HG03196 (cell line): Measurements from ENCODE around the gene COBLL1.
A peak's percentile ranks its signal among the peaks of the same experiment; 100 is the strongest.
"Not testable (repeated sequence)": the region's sequence is repeated elsewhere in the genome, so short reads cannot be mapped to it uniquely, and the experiment has no call there.

ENCODE experiments used
- ATAC-seq: cut with Tn5 transposase; IDR thresholded peaks from one replicate; pipeline ENCODE4 v1.9.1; 2021; ENCODE audit not compliant: unreplicated experiment

COBLL1 gene

GRCh38 chr2:164859906-164860693 is 18.5 kb upstream of the COBLL1 start:
- ATAC-seq: not testable (repeated sequence)

GRCh38 chr2:164859251-164859818 is 17.7 kb upstream of the COBLL1 start:
- no peak for ATAC-seq

GRCh38 chr2:164852086-164852485 is 10.5 kb upstream of the COBLL1 start:
- ATAC-seq: no peak

GRCh38 chr2:164850235-164850634 is 8.6 kb upstream of the COBLL1 start:
- ATAC-seq: no peak

- no peak for ATAC-seq
These were observed 7.9 kb upstream of the COBLL1 start for GRCh38 chr2:164849506-164849905.

GRCh38 chr2:164847981-164848741 is 6.5 kb upstream of the COBLL1 start:
- ATAC-seq: no peak

GRCh38 chr2:164847291-164847690 is 5.7 kb upstream of the COBLL1 start:
- ATAC-seq: no peak

GRCh38 chr2:164846276-164846675 is 4.7 kb upstream of the COBLL1 start:
- ATAC-seq: no peak

GRCh38 chr2:164843346-164843911 is 1.8 kb upstream of the COBLL1 start:
- no peak for ATAC-seq

GRCh38 chr2:164842624-164842966 is 972 bp upstream of the COBLL1 start:
- ATAC-seq: no peak

- ATAC-seq: peak; percentile 42
These were observed 499 bp downstream of the COBLL1 start for GRCh38 chr2:164840930-164841718.

GRCh38 chr2:164840458-164840929 is 1.1 kb downstream of the COBLL1 start:
- ATAC-seq: no peak

GRCh38 chr2:164839914-164840457 is 1.6 kb downstream of the COBLL1 start:
- no peak for ATAC-seq

- ATAC-seq: no peak
These were observed 3.8 kb downstream of the COBLL1 start for GRCh38 chr2:164837807-164838206.

GRCh38 chr2:164836907-164837306 is 4.7 kb downstream of the COBLL1 start:
- no peak for ATAC-seq

- peak; percentile 58 for ATAC-seq
These were observed 6.3 kb downstream of the COBLL1 start for GRCh38 chr2:164835302-164835701.

GRCh38 chr2:164831887-164832286 is 9.7 kb downstream of the COBLL1 start:
- no peak for ATAC-seq

- no peak for ATAC-seq
These were observed 10.4 kb downstream of the COBLL1 start for GRCh38 chr2:164831180-164831579.

GRCh38 chr2:164826293-164827243 is 15.1 kb downstream of the COBLL1 start:
- ATAC-seq: no peak
